ENCODE data around the gene MMP1.

The MMP1 gene
- 0 reads per million in 4 experiments for total RNA-seq

DNA sequence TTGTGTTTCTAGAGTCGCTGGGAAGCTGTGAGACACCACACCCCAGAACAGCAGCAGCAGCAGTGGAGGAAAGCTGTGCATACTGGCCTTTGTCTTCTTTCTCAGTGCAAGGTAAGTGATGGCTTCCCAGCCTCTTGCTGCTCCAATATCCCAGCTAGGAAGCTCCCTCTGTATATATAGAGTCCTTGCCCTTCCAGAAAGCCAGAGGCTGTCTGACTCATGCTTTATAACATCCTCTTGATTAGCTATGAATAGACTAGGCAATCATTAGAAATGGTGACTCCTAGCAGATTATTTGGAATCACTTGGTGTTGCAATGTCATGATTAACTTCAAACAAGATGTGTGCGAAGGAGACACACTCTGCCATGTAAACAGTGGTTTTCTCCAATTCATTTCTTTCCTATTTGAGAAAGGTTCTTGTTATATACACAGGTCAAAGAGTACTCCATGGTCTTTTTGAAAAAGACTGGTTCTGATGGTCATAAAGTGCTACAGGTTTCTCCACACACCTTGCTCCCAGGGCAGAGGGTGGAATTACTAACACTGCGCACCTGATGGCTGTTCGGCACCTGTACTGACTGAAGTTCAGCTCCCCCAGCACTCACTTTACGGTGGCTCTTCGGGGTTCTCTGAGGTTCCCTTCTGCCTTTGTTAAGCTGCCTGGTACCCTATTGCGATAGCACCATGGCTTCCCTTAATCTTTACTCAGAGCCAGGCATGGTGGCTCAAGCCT, at the start of gene MMP1:
TSS of gene MMP1 (minus strand) at position 149 of the 735 bp plus-strand sequence. CDS start at position 81, 68 bp downstream.
- DNase-seq: no peak

DNA sequence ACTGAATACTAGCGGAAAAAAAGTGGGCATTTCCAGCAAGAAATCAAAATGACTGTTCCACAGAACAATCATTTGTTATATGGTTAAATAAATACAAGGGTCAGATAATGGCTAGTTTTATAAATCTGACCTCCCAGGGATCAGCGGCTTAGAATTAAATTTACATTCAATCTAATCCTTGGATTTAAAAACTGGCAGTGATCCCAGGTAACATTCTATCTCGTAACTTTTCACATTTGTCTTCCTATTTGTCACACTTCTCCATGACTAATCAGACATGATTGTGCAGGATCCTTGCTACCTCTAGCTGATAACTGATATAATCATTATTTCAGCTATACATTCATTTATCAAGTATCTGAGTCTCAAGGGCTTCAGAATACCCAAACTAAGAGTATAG, 48.3 kb upstream of the MMP1 start:
- no peak for DNase-seq

DNA sequence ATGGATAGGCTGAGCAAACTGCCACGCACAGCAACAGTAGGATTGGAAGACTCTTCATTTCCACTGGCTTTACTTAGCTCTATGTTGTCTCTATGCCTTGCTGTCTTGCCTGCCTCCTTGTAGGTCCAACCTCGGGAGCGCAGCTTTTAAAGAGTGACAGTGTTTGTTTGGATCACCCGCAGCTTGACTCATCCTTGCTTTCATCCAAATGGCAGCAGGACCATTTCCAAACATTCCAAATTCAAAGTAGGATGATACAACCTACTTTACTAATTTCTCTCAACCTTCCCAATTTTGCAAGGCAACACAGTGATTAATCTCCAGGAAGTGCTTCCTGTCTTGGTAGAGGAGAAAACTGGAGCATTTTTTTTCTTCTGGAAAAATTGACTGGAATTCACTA, 45.5 kb upstream of the MMP1 start, which contains the start of gene MMP3:
TSS of gene MMP3 (minus strand) at position 121 of the 400 bp plus-strand sequence. CDS start at position 58, 63 bp downstream.
- DNase-seq: no peak

DNA sequence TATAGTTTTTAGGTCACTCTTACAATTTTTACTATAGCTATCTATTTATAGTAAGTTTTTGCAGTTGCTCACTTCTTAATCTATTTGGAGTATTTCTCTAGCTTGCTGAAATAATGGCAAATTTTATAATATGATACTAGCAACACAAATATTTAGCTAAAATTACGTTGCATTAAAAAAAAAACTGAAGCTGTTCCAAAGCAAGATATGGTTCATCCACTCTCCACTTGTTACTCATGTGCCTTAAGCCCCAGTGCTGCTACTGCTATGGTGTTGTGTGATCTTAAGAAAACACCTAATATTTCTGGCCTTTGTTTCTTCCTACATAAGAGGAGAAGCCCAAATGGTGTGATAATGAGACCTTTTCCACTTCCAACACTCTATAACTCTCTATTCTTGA, 45.0 kb upstream of the MMP1 start:
- DNase-seq: no peak

DNA sequence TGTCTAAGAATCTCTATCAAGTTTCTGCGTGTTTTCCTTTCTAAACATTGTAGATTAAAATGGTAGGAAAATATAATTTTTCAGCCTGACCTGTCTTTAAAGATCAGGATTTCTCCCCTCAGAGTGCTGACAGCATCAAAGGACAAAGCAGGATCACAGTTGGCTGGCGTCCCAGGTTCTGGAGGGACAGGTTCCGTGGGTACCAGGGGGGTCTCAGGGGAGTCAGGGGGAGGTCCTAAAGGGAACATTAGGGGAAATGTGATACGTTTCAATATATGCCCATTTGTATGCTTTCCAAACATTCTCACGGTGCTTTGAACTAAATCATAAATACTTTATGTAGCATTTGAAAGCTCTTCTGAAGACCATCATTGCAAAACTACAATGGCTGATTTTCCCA, 42.1 kb upstream of the MMP1 start:
- DNase-seq: no peak

DNA sequence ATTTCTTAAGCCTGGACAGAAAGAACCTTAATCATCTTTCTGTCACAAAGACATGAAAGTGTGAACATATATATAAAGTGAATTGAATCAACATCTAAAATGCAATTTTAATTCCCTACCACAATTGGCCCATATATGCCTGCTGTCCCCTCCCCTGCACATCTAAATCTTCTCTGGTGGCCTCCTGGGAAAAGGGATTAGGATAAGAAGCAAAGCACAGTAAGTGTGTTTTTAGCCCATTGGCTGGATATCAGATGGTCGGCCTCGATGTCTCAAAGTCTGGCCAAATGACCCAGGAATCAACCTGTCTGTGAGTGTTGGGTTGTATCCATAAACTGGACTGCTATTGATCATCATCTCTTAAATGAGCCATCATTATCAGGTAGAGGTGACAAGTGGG, 39.7 kb upstream of the MMP1 start:
- DNase-seq: no peak

DNA sequence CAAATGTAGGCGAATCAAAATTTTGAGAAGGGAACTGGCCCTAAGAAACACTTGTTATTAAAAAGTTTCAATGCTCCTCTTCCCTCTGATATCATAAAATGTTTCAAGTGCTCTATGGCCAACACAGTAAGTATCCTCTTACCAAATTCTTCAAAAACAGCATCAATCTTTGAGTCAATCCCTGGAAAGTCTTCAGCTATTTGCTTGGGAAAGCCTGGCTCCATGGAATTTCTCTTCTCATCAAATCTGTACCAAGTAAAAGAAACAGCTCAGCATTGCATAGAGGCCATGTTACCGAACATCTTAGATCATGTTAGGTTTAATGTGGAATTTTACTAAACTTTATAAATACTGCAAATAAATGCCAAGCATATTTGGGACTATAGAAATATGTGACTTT, 39.2 kb upstream of the MMP1 start:
- DNase-seq: no peak

DNA sequence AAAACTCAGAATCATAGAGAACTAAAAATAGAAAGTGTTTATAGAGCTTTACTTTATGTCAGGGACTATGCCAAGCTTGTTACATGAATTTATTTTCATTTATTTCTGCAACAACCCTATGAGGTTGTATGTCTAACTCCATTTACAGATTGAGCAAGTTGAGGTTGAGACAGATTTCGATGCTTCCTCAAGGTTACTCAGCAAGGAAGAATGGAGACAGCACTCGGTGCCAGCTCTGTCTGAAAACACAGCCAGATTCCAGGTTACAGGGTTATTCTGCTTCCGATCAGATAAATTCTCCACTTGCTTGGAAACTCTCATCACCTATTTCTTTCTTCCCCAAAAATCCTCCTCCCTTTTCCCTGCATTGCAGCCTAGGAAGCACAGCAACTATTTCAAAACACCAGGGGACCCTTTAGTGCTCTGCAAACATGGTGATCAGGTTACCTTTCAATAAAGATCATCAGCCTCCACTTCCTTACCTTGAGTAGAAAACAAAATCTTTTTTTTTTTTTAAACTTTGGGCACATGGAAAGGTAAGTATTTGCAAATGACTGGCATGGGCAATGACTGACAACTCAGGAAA, 38.4 kb upstream of the MMP1 start:
- no peak for DNase-seq

DNA sequence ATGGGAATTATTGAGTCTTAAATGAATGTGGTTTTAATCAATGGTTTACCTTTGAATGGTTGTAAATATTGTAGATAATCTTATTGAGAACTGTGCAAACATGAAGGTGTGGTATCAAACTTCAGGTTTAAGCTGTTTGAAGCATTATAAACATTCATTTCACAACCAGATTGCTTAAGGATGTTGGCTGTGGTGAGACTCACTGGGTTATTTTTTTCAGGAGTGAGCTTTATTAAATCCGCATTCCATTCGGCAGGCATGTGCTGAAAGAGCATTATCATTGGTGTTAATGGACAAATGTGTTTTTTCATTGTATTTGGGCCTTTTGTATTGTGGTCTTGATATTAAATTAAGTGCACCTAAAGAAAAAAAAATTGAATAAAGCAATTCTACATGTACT, 35.8 kb upstream of the MMP1 start:
- DNase-seq: no peak

DNA sequence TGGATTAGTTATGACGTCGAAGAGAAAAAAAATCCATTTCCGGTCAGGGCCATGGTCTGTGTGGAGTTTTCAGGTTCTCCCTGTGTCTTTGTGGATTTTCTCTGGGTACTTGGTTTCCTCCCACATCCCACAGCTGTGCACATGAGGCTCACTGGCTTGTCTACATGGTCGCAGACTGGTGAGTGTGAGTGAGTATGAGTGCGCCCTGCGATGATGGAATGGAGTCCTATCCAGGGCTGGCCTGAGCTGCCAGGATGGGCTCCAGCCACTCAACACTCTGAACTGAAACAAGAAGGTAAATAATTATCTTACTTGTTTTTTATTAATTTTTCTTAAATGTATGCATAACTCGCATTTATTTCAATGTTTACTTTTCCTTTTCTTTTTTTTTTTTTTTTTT, 34.7 kb upstream of the MMP1 start:
- DNase-seq: no peak

DNA sequence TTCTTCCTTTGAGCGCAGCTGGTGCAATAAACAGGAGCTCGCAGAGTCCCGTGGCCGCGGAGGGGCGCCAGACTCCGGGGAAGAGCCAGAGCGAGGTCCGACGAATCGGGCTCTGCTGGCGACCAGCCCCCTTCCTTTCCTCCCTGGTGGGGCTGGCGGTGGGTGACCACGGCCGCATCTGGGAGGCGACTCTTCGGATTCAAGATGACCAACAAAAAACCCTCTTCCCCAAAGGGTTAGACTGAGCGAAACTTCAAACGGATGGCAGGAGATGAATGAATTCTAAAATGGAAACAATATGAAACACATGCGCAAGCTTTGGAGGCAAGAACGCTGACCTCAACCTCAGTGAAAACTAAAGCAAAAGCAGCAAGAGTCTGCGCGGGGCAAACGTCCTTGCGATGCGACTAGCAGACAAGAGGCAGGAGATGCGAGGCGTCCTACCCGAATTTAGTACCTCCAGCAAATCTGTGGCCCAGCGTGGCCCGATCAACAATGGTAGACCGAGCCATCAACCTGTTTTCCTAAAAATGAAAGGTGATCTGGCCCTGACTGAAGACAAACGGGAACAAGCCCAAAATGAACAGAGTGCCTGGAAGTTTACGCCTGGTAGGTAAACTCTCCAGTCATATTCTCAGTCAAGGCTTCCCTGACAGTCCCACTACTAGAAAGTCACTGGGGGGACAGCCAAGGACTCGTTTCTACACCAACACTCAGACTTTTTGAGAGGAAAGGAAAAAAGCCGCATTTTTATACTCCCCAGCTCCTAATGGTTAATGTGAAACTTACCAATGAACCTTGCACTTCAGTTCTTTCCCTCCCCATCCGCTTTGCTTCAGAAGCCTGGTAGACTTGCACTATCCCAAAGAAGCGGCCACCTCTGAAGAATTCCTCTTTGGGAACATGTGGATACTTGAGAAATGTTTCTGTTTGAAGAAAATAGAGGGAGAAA, 33.8 kb upstream of the MMP1 start:
- DNase-seq: no peak

DNA sequence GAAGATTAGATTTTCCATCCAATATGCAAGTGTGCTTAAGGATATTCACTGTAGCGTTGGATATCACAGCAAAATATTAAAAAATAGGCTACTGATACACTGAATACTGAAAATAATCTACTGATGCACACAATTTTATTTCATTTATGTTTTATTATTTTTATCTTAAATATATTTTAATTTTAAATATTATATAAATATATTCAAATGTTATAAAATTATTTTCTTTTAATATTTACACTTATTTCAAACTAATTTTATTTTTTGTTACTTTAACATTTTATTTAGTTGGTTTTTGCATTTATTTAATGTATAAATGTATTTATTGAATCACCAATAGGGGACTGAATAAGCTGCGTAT, 33.1 kb upstream of the MMP1 start:
- DNase-seq: no peak

DNA sequence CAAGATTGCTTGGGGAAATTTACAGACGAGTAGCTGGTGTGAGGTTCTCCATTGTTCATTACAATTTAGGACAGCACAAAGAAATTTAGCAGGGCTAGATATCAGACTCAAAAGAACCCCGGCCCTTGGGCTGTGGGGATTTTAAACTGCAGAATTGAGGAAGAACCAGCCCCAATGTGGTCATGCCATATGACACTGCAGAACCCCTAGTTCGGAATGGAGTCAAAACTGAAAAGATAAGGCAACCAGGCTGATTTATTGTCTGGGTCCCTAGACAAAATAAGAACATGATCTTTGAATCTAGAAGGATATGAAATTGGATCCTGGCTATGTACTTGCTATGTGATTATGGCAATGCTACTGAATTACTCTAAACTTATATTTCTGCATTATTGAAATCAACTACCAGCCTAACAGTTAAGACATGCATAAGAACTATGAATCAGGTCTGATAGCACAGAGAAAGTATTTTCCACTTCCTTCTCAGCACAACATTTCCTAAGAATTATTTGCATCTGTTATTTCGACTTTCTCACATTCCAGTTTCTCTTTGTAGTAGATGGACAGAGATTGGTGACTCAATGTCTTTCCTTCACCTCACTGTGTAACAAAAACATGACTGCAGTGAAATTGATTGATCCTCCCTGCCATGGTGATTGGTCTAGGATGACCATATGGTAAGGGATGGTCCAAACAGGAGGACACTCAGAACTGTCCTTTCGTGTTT, 32.2 kb upstream of the MMP1 start:
- no peak for DNase-seq

DNA sequence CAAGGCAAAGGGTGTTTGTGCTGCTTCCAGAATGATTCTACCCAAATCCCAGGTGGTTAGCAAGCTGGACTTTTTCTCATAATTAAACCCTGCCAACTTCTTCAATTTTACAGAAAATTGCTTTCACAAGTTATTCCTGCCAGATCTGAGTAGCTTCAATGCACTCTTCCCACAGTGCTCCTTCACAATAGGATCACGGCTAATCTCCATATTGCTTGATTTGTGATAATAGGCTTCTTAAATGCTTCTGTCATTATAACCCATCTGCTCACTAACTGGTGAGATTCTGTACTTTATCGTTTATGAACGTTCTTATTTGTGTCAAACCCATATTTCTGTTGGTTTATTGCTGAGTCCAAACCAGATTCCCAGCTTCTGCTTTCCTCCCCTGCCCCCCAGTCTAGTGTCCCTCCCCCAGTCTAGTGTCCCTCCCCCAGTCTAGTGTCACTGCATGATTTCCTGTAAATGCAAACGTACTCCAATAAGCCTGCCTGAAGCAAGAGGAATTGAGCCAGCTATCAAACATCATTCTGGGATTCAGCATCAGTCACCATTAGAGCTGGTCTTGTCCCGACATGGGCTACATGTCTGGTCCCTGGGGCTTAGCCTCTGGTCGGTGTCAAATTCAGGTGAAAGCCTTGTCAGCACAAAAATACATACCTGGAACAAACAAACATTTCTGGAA, 31.5 kb upstream of the MMP1 start:
- no peak for DNase-seq

DNA sequence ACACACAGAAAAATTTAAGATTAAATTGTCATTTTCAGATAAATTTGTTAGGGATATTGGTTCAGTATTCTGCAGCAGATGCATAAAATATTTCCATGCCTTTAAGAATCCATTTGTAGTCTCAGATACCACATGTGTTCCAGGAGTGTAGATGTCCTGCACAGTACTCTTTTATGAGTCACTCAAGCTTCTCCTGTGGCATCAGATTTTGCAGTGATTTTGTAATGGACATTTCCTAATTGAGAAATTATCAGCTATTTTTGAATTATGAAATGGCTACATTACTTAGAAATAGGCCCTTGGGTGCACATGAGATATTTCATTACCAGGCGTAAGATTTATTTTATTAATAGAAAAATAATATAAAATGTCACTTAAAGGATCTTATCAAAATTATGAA, 26.6 kb upstream of the MMP1 start:
- DNase-seq: no peak

DNA sequence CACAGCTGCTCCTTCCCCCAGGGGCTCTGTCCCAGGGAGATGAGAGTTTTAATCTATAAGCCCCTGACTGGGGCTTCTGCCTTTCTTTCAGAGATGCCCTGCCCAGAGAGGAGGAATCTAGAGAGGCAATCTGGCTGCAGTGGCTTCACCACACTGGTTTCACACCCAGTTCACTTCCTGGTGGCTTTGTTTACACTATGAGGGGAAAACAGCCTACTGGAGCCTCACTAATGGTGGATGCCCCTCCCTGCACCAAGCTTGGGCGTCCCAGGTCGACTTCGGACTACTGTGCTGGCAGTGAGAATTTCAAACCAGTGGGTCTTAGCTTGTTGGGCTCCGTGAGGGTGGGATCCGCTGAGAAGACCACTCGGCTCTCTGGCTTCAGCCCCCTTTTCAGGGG, 21.5 kb upstream of the MMP1 start:
- no peak for DNase-seq

DNA sequence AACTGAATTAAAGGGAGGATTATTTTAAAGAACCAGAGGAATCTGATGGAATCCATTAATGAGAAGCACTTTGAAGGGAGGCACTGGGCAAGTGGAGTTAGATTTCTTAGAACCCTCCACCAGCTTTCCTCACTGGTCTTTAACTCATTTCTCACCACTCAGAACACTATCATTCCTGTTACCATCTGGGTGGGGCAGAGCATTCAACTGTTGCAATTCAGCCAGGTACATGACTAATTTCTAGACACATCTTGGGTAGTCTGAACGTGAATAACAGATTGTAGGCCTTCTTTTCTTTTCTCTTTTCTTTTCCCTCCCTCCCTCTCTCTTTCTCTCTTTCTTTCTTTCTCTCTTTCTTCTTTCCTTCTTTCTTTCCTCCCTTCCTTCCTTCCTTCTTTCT, 15.5 kb upstream of the MMP1 start:
- DNase-seq: no peak

DNA sequence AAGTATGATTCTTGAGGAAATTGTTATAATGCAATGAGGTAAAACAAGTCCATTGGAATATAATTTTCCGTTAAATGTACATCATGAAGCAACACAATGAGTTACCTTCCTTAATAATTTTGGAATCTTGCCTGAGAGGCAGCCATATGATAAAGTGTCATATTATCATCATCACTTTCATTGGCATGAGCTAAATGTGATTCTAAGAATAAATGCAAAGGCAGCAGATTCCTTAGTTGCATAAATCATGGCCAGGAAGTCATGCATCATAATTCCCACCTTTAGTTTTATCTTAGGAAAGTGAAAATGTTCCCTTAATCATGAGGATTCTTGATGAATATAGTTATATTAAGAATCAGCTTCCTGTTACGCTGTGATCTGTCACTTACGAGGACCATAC, 14.2 kb upstream of the MMP1 start:
- DNase-seq: no peak

DNA sequence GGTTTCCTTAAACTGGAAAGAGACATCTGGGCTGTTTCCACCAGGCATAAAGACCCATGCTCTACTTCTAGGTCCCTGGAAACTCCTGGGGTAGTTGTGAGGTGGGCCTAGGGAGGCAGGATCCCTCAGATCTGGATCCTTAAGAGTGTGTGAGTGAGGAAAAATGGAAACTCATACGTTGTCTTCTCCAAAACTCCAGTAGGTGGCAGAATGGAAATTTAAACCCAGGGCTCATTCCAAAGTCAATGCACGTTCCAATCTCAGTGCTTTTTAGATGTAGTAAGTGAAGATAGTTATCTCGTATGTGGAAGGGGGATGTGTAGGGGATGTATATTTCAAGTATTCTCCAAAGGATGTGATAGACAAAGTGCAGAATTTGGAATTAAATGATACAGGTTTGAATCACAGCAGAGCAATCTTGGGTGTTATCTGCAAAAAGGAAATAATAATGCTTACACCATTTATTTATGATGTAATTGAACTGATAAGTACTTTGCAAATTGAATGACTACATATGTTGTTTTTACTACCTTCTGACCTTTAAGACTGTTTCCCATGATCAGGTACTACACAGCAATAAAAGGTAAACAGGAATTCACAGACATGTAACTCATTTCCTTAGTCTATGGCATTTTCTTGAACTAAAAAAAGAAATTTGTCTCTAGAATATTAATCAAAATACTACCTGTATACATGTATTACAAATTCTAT, 13.1 kb upstream of the MMP1 start:
- no peak for DNase-seq

DNA sequence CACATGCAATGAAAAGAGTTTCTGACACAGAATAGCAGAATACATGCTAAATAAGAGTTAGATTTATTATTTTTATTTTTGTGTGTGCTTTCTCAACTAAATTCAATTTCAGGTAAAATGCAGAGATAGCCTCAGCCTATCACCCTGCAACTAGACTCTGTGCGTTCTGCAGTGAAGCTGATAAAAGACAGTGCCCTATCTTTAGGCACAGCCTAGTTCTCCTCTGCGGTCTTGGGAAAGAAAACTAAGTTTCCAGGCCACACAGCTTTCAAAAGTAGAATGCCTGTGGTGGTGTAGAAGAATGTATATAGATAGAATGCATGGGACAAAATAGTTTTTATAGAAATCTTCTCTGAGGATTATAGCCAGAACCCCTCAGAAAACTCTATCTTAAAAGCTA, 12.0 kb upstream of the MMP1 start:
- DNase-seq: no peak

DNA sequence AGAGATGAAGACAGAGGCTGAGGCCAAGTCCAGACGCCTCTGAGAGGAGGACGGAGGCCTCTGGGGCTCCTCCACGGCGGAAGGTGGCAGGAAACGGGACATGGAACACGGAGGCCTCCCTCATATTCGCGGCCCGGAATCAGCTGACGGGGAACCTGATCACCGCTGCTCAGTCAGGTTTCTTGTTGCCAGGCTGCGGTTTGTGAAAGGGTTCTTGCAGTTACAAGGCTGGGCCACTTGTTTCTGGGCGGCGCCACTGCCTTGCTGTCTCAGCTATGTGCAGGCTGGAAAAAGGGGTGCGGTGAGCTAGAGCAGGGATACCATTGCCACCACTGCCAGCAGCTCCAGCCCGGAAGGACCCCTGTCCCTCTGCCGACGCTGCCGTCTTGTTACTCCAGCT, 10.0 kb upstream of the MMP1 start:
- no peak for DNase-seq

DNA sequence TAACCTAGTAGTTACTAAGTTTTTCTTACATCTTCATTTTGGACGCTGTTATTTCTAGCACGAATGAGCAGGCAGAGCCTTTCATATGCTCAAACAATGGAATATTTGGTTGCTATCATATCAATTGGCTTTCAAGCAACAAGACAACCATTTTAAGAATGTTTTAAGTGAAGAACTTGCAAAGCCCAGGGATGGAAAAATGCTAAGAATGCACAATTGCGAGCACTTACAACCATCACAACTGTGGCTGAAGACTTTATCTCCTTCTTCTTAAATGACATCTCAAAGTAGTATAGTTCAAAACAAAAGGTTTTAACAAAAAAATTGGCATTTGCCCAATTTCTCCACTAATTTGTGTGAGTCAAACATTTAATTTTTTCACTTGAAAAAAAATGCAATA, 8.3 kb upstream of the MMP1 start:
- DNase-seq: no peak

Measured in effector CD8-positive, alpha-beta T cell (primary cell).